ENCODE measurements around the gene IBA57.
"Not testable (repeated sequence)": the region's sequence is repeated elsewhere in the genome, so short reads cannot be mapped to it uniquely, and the experiment has no call there.

The IBA57 gene

DNA sequence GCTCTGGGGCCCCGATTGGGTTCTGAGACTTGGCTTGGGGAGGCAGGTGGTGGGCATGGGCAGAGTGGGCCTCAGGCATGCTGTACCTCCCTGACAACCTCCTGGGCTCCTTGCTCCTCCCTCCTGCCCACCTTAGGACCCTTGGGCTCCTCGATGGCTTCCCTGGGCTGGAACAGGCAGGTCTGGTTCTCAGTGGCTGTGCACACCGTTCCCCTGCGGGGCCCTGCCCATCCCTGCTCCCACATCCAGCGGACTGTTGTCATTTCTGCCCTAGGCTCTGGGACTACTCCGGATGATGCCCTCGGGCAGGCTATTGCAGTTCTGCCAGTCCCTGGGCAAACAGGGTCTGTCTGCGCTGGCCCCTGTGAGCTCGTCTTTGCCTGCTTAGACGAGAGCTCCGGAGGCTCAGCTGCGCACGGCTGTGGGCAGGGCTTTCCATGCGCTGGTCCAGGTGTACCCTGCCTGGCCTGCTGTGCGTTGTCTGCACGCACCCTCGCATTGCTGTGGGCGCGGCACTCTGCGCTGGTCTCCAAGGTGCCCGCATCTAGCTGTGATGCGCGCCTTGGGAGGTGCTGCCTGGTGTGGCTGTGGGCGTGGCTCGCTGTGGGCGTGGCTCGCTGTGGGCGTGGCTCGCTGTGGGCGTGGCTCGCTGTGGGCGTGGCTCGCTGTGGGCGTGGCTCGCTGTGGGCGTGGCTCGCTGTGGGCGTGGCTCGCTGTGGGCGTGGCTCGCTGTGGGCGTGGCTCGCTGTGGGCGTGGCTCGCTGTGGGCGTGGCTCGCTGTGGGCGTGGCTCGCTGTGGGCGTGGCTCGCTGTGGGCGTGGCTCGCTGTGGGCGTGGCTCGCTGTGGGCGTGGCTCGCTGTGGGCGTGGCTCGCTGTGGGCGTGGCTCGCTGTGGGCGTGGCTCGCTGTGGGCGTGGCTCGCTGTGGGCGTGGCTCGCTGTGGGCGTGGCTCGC is 8.2 kb downstream of the IBA57 start:
- DNase-seq, result not testable (repeated sequence)

DNA sequence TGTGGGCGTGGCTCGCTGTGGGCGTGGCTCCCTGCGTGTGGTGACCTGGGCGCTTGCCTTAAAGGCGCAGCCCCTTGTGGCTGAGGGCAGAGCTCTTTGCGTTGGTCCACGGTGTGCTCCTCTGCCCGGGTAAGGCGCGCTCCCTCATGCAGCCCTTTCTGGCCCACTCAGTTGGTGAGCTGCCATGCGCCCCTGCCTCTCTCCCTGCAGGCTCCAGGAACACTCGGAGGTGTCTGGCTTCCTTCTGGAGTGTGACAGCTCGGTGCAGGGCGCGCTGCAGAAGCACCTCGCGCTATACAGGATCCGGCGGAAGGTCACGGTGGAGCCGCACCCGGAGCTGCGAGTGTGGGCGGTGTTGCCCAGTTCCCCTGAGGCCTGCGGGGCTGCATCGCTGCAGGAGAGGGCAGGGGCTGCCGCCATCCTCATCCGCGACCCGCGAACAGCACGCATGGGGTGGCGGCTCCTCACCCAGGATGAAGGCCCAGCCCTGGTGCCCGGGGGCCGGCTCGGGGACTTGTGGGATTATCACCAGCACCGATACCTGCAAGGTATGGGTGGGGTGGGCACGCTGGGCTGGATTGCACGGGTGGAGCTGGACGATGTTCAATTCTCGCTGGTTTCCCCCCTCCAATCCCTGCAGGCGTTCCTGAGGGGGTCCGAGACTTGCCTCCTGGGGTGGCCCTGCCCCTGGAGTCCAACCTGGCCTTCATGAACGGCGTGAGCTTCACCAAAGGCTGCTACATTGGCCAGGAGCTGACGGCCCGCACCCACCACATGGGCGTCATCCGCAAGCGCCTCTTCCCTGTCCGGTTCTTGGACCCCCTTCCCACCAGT is 9.1 kb downstream of the IBA57 start:
- DNase-seq, result no peak

DNA sequence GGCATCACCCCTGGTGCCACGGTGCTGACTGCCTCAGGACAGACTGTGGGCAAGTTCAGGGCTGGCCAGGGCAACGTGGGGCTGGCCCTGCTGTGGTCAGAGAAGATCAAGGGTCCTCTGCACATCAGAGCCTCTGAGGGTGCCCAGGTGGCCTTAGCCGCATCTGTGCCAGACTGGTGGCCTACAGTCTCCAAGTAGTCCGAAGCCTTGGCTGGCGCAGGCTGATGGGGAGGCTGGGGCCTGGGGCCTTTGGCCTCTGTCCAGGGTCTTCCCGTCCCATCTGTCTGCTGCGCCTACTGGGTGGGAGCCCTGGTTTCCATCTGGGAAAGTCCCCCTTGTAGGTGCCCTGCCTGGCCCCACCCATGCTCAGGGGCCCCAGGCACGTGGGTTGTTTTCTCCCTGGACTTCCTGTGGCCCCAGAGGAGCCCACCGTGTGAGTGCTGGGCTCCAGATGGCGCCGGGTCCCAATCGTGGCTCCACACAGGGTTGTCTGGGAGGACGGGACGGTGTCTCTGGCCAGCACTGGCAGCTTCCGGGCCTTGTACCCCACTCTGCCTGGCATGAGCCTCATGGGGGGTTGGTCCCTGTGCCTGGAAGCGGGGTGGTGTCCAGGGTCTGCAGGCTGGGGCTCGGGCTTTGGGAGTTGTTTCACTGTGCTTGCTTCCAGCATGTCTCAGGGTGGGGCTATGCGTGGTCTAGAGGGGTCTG is 9.9 kb downstream of the IBA57 start:
- DNase-seq, result no peak

DNA sequence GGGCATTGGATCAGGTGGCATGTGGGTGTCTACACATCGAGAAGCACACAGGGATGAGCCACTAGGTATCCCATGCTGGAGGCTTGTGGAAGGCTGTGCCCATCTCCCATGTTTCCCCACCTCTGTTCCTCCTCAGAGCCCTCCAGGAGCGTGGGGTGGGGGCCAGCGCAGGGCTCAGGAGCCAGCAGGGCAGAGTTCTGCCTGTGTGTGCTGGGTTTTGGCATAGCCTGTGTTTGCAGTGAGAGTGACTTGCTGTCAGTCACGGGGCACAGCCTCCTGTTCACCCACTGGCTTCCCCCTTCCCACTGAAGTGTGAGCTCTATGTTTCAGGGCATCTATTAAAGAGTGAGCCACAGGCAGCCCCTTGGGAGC is 10.4 kb downstream of the IBA57 start:
- DNase-seq, result no peak

DNA sequence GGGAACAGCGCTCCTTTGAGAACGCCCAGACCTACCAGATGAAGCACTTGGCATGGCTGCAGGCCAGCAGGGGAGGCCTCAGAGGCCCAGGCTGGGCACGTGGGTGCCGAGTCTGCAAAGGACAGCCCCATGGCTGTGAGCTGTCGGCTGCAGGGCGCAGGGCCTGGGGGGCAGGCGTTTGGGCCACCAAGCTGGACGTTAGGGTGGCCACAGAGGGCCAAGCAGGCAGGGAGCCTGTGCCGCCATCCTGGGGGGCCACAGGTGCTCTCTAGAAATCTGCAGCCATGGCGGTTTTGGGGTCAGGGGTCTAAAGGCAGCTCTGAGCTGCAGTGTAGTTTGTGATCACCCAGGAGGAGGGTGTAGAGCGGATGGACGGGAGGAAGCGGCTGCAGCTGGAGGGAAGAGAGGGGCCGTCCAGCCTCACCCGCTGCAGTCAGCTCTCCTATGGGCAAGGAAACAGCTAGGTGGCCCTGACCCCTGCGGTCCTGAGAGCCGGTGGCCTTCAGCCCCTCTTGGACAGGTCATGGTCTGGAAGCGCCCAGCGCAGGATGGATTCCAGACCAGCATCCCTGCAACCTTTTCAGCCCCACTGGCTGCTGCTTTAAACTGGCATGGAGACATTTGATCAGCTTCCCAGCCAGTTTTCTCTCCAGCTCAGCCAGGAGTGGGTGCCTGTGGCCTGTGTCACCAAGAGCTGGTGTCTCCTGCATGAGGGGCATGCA is 11.0 kb downstream of the IBA57 start:
- no peak for DNase-seq

DNA sequence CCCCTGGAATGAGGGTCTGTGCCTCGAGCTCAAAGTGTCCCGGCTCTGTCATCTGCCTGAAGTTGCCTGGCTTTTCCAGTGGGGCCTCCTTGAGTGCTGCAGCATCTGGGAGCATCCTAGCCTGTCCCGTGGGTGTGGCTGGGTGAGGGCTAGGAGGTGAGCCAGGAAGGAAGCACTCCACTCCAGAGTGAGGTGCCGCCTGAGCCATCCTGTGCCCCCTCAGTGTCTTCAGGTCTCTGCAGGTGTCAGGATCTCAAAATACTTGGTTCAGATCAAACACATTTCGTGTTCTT is 11.5 kb downstream of the IBA57 start:
- no peak for DNase-seq

DNA sequence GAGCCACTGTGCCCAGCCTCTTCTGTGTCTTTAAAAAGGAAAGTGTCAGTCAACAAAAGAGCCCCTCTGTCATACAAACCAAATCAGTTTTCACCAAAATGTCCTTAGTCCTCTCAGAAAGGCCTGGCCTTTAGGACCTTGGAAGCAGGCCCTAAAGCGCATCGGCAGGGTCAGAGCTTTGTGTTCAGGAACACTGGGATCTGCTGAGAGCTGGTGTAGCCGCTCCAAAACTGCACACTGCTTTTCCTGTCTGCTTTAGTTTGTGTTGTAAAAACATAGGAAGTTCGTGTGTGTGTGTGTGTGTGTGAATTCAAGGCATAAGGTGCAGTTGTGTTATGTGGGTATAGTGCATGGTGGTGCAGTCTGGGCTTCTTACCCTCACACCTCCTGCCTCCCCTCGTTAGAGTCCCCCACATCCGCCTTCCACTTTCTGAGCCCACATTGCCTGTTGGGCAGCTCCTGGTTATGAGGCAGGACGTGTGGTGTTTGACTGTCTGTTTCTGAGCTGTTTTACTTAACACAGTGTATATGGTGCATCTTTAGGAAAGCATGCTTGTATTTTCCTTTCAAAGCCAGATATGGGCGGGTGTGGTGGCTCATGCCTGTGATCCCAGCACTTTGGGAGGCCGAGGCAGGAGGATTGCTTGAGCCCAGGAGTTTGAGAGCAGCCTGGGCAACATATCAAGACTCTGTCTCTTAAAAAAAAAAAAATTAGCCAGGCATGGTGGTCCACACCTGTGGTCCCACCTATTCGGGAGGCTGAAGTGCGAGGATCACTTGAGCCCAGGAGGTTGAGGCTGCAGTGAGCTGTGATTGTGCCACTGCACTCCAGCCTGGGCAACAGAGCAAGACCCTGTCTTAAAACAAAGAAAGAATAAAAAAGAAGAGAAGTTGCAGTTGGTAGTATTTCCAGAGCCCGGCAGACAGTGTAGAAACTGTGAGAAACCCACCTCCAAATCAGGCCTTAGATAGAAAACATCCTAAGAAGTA is 12.4 kb downstream of the IBA57 start:
- DNase-seq, result no peak

DNA sequence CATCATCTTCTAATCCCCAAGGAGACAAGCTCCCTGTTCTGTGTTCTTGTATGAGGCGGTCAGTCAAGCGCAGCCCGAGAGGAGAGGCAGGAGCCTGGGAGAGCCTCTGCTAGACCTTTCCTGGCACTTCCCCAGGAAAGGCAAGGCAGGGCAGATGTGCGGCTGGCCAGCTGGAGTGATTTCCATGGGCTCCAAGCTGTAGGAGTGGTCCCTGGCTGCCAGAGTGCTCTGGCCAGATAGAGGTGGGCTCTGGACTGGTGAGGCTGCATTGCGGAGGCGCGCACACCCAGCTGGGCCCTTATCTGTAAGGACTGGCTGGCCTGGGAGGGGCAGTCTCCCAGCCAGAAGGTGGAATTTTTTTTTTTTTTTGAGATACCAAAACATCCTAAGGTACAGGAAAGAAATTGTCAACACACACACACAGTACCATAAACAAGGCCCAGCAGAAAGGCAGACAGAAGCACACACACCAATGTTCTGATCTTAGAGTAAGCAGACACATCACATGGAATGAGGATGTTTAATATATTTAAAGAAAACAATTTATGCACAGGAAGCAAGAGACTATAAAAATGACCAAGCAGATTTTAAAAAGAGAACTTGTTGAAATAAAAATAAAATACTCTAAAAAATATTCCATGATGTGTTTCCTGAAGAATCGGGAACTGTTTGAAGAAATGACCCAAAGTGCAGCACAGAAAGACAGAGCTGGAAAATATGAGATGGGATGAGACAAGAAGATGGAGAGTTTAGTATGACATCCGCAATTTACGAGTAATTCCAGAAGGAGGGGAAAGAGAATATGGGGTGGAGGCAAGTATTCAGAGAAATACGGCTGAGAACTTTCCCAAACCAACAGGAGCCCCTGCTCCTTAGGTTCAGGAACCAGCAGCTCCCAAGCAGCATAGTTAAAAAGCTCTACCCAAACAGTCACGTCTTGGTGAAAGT is 13.4 kb downstream of the IBA57 start:
- no peak for DNase-seq

DNA sequence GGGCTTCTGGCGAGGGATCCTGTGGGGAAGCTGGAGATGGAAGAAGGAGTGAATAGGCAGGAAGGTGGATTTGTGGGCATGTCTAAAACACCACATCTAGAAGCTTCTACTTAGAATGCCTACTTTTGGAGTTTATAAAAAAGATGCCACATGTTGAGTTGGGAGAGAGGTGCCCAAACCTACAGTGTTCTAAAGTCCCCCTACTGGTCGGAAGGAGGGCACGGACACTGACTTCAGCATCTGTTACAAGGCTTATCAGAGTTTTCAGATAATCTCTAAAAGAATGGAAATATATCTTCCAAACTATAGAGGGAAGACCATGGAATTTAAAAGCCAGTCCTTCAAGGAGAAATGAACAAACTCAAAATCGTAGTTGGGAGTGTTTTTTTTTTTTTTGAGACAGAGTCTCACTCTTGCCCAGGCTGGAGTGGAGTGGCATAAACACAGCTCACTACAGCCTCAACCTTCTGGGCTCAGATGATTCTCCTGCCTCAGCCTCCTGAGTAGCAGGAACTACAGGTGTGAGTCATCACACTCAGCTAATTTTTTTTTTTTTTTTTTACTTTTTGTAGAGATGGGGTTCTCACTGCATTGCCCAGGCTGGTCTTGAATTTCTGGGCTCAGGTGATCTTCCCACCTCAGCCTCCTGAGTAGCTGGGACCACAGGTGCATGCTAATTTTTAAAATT is 14.8 kb downstream of the IBA57 start:
- no peak for DNase-seq

DNA sequence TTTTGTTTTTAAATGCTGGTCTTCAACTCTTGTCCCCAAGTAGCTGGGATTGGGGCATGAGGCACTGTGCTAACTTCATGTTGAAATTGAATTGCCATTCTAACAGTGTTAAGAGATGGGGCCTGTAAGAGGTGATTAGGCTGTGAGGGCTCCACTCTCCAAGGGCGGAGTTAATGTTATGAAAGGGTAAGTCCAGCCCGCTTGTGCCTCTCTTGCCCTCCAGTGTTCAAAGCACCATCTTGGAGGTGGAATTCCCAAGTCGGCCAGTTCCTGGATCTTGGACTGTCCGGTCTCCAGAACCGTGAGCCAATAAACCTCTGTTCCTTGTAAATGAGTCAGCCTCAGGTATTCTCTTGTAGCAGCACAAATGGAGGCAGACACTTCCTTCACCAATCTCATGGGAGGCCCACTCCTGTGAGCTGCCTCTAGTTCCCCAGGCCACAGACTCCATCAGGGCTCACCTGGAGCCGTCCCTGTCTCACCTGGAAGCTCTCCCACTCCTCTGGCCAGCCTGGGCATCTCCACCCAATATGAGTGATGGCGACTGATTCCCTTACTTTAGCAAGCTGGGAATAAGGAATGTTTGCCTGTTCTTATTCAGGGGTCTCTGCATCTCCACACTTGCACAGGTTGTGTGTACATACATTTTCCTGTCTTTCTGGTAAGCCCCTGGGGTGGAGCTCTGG is 15.5 kb downstream of the IBA57 start:
- DNase-seq, result no peak

DNA sequence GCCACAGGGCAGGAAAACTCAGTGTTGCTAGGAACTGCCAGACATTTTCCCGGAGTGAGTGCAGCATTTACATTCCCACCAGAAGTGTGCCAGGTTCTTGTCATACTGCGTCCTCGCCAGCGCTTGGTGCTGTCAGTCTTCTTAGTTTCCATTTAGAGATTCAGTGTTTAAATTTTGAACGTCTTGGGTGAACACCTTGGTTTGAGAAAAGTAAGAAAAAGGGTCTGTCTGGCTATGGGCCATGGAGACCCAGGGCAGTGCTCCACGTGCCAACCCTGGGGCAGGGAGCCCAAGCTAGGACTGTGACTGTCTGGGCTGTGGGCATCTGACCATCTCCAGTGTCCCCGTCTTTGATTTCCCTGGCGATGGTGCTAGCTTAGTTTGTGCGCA is 16.0 kb downstream of the IBA57 start:
- DNase-seq, result no peak

DNA sequence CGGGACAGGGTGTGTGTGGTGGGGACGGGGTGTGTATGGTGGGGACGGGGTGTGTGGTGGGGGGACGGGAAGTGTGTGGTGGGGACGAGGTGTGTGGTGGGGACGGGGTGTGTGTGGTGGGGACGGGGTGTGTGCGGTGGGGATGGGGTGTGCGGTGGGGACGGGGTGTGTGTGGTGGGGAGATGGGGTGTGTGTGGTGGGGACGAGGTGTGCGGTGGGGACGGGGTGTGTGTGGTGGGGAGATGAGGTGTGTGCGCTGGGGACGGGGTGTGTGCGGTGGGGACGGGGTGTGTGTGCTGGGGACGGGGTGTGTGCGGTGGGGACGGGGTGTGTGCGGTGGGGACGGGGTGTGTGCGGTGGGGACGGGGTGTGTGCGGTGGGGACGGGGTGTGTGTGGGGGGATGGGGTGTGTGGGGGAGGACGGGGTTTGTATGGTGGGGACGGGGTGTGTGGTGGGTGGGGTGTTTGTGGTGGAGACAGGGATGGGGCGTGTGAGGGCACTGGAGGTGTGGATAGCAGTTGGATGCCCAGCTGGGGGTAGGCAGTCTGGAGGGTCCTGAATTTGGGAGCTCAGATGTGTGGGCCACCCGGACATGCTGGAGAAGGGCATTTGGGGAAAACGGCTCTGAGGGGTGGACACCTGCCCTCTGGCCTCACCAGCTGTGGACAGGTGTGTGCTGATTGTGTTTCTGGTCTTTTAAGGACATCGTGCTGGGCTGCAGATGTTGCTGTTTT is 16.9 kb downstream of the IBA57 start:
- no peak for DNase-seq

DNA sequence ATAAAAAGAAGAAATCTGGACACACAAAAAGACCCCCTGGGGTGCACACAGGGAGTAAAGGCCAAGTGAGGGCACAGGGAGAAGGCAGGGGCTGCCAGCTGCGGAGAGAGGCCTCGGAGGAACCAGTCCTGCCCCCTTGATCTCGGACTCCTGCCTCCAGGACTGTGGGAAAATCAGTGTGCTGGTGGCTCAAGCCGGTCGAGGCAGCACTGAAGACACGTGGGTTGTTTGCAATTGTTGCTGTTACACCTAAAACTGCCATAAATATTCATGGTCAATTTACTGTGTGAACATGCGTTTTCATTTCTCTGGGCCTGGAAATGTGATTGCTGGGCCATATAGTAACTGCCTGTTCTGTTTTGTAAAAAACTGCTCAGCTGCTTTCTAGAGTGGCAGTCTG is 18.5 kb downstream of the IBA57 start:
- DNase-seq, result no peak

DNA sequence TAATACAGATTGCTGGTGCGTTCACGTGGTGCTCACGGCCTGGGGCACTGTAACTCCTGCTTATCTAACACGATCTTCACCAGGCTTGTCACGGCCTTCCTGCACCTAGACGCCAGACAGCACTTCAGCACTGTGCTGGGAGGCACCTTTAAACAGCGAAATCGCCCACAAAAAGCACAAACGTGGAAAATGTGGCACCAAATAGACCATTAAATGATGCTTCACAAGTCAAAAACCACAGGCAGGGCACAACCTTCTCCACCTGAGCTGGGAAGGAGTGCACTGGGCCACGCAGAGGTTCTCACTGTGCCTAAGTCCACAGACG is 20.0 kb downstream of the IBA57 start:
- DNase-seq, result no peak

DNA sequence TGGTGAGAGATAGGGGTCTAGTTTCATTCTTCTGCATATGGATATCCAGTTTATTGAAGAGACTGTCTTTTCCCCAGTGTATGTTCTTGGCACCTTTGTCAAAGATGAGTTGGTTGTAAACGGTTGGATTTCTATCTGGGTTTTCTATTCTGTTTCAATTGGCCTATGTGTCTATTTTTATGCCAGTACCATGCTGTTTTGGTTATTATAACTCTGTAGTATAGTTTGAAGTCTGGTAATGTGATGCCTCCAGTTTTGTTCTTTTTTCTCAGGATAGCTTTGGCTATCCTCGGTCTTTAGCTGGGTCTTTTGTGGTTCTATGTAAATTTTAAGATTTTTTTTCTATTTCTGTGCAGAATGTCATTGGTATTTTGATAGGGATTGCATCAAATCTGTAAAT is 22.6 kb downstream of the IBA57 start:
- DNase-seq, result not testable (repeated sequence)

DNA sequence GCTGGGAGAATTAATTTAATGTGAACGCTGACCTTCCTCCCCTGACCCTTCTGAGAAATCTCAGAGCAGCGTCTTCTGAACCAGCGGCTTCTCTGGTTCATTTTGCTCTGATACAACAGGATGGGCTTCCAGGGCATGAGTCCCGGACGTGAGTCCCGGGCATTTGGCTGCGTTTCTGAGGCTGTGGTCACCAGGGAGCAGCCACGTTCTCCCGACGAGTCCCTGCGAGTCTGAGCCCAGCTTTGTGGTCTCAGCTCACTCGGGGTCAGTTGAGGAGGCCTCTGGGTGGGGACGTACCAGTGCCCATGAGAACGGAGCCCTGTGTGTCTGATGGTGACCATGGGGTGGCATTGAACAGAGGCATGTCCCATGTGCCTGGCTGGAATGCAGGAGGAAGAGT is 24.6 kb downstream of the IBA57 start:
- DNase-seq, result no peak

DNA sequence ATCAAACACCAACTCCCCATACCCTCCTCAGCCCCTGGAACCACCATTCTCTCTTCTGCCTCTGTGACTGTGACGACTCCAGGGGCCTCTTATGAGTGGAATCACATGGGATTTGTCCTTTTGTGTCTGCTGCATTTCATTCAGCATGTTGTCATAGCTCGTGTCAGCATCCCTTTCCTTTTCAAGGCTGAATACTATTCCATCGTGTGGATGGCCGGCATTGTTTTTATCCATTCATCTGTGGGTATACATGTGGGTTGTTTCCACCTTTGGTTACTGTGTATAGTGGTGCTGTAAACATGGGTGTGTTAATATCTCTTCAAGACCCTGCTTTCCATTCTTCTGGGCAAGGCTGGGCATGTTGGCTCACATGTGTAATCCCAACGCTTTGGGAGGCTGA is 25.2 kb downstream of the IBA57 start:
- no peak for DNase-seq

DNA sequence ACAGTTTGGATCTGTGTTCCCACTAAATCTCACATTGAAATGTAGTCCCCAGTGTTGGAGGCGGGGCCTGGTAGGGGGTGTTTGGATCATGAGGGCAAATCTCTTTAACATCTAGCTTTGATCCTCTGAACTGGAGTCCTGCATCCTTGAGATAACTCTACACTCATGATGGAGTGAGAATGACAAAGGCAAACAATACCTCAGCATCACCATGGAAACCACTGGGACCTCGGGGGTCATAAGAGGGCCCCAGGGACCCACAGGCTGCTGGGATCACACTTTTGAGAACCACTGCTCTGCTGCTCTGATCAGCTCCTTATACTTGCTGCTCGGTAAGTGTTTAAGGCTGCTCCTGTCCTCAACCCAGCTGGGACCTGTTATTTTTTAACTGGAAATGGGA is 28.8 kb downstream of the IBA57 start:
- DNase-seq, result no peak
